ENCODE results near the gene CYSRT1. TPM values are rescaled to one million over a fixed set of nuclear protein-coding genes. Genes with fewer than 3 reads are reported as not detected.
"Not testable (repeated sequence)": the region's sequence is repeated elsewhere in the genome, so short reads cannot be mapped to it uniquely, and the experiment has no call there.

Gene CYSRT1
- total RNA-seq, 1 donor from 2014 or later = 1.9 TPM

DNA sequence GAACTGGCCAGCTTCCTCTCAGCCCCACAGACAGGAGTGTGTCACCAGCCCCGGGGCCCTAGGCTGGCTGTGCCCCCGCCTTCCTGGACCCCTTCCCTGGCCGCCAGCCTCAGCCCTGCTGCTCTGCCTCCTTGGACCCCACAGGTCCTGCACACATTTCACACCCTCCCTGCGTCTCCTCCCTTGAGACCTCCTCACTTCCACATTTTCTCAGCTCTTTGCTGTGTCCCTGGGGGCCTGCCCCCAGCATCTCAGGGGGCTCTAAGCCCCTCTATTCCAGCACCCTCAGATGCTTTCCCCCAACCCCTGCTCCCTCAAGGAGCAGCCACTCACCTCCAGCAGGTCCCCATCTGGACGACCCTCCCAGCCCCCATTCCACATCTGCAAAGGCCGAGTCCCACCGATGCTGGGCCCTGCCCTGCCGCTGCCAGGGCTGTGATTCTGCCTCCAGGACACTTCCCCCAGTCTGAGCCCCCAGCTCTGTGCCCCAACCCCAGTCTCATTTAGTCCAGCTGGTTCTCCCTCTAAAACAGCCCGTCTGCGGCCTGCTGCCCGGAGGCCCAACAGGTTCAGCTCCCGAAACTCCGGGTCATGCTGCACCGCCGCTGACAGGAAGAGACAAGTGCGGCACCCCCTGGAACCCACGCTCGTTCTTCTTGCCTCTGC lies 9.9 kb downstream of the CYSRT1 start:
- Mint-ChIP-seq H3K9me3 (no peaks in the 10 kb centered on the region), H3K36me3 (no peaks in the 10 kb centered on the region), H3K4me3 (no peak overlapping the region), H3K4me1 (peaks cover 15% of the 10 kb centered on the region), H3K27me3 (ENCODE audit: low read depth) (no peaks in the 10 kb centered on the region), H3K27ac (no peak overlapping the region)
- TF ChIP-seq, protein P1, sequence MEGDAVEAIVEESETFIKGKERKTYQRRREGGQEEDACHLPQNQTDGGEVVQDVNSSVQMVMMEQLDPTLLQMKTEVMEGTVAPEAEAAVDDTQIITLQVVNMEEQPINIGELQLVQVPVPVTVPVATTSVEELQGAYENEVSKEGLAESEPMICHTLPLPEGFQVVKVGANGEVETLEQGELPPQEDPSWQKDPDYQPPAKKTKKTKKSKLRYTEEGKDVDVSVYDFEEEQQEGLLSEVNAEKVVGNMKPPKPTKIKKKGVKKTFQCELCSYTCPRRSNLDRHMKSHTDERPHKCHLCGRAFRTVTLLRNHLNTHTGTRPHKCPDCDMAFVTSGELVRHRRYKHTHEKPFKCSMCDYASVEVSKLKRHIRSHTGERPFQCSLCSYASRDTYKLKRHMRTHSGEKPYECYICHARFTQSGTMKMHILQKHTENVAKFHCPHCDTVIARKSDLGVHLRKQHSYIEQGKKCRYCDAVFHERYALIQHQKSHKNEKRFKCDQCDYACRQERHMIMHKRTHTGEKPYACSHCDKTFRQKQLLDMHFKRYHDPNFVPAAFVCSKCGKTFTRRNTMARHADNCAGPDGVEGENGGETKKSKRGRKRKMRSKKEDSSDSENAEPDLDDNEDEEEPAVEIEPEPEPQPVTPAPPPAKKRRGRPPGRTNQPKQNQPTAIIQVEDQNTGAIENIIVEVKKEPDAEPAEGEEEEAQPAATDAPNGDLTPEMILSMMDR (IDR thresholded peaks at IDR 0.05; ENCODE audit: unreplicated experiment) = no peak
- no peak for DNase-seq (ENCODE audit: low spot score in 2 of 2, unreplicated experiment in 2 of 2)

DNA sequence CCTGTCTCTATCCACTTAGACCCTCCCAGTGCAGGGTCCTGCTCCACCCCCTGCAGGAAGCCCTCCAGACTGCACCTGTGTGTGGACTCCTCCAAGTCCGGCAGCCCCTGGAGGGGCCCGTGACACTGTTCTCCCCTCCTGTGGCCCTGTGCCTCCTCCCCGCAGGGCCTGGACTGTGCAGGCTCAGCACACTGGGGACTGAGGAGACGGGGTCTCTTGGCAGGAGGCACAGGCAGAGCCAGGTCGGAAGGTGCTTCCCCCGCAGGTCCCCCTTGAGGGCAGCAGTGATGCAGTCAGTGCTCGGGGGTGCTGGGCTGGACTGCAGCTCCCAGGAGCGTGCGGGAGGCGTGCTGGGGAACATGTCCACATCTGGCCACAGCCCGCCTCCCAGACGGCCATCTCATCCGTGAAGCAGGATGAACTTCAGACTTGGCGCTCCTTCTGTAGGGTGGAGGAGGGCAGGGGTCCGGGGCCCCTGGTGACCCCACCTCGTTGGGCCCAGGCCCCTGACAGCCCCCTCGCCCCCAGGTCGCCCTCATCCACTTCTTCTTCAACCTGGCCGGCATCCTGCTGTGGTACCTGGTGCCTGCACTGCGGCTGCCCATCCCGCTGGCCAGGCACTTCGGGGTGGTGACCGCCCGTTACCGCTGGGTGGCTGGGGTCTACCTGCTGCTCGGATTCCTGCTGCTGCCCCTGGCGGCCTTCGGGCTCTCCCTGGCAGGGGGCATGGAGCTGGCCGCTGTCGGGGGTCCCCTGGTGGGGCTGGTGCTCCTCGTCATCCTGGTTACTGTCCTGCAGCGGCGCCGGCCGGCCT lies 10.7 kb downstream of the CYSRT1 start:
- DNase-seq (ENCODE audit: low spot score in 2 of 2, unreplicated experiment in 2 of 2) = no peak
- Mint-ChIP-seq H3K9me3 (no peaks in the 10 kb centered on the region), H3K27me3 (ENCODE audit: low read depth) (no peaks in the 10 kb centered on the region), H3K4me1 (peaks cover 17% of the 10 kb centered on the region), H3K27ac (no peak overlapping the region), H3K4me3 (no peak overlapping the region), H3K36me3 (no peaks in the 10 kb centered on the region)
- TF ChIP-seq, protein P1 (IDR thresholded peaks at IDR 0.05; ENCODE audit: unreplicated experiment) = no peak

DNA sequence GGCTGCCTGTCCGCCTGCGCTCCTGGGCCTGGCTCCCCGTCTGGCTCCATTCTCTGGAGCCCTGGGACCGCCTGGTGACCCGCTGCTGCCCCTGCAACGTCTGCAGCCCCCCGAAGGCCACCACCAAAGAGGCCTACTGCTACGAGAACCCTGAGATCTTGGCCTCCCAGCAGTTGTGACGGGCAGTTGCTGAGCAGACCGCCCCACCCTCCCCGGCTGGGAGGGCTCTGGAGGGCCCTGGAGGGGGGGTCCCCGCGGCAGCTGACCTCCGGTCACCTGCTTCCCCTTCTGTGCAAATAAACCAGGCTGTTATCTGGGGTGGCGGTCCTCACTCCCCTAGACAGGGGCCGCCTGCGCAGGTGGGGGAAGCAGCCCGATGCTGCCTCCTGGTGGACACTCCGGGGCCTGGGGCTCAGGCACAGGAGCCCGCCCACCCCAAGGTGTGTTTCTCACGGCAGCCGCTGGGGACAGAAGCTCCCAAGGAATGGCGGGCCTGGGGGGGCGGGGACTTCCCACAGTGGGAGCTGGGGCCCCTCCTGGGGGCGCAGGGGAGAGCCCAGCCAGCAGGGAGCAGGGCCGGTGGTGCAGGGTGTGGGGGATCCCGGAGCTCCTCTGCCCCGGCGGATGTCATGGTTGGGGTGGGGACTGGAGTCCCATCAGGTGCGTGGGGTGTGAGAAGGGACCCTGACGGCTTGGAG lies 11.4 kb downstream of the CYSRT1 start:
- TF ChIP-seq, protein P1 (IDR thresholded peaks at IDR 0.05; ENCODE audit: unreplicated experiment) = peak; percentile 98
- Mint-ChIP-seq H3K27me3 (ENCODE audit: low read depth) (no peaks in the 10 kb centered on the region), H3K27ac (no peak overlapping the region), H3K4me1 (peaks cover 17% of the 10 kb centered on the region), H3K4me3 (peak overlapping the region; percentile 8), H3K9me3 (no peaks in the 10 kb centered on the region), H3K36me3 (no peaks in the 10 kb centered on the region)
- DNase-seq (ENCODE audit: low spot score in 2 of 2, unreplicated experiment in 2 of 2) = peak; percentile 85 to 95

DNA sequence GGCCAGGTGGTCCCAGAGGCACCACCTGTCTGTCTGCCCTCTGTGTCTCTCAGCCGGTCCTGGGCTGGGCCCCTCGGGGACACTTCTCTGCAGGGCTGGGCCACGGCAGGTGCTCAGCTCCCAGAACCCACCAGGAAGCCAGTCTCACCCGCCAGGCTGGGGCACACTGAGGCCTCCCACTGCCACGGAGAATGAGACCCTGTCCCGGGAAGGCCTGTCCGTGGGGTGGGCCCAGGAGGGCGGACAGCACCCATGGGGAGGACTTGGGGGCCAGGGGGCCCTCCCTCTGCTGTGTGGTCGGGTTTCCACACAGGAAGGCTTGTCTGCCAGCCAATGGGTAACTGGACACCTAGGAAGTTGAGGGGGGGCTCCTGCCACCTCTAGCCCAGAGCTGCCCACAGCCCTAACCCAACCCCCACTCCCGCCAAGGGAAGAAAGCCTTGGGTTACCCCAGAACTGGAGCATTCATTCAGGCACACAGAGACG lies 12.0 kb downstream of the CYSRT1 start:
- DNase-seq (ENCODE audit: low spot score in 2 of 2, unreplicated experiment in 2 of 2) = no peak
- Mint-ChIP-seq H3K36me3 (no peaks in the 10 kb centered on the region), H3K27ac (no peak overlapping the region), H3K4me1 (peaks cover 17% of the 10 kb centered on the region), H3K9me3 (no peaks in the 10 kb centered on the region), H3K27me3 (ENCODE audit: low read depth) (no peaks in the 10 kb centered on the region), H3K4me3 (peak overlapping the region; percentile 8)
- TF ChIP-seq, protein P1 (IDR thresholded peaks at IDR 0.05; ENCODE audit: unreplicated experiment) = no peak

DNA sequence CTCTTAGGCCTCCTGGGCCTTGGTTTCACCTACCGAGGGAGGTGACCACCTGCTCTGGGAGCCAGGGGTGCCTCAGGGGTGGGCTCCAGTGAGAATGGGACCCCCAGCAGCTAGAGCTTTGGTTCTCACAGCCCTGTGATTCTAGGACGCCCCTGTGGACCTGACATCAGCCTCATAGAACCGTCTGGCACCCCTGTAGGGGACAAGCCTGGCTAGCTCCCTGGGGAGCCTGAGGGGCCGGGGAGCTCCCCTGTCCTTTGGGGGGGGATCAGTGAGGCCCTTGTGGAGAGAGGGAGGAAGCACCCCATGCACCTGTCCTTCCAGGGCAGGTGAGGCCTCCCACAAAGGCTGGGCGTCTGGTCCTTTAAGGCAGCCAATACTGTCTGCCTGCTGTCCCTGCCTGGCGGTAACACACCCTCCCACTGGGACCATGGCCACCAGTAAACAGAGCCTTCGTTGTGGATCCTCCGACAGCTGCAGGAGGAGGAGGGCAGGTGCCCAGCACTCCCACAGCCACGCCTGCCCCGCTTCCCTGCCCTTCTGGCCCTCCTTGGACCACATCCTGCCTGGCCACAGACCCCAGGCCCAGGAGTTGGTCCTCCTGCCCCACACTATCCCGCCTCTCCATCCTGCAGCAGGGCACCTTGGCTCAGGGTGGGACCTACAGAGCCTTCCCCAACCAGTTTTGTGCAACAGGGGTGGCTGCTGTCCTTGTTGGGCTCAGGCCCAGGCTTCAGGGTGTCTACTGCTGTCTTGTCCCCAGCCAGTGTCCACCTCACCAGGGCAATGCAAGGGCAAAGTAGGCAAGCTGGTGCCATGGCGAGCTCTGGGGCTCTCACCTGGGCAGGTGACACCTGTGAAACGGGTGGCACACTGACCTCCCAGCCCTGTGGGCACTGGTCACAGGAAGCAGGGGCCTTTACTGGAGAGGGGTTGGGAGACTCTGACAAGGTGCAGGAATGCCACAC lies 13.1 kb downstream of the CYSRT1 start:
- peaks cover 27% of the 10 kb centered on the region for H3K4me1 Mint-ChIP-seq
- no peak for DNase-seq (ENCODE audit: low spot score in 2 of 2, unreplicated experiment in 2 of 2)
- H3K27ac Mint-ChIP-seq = no peak overlapping the region
- TF ChIP-seq, protein P1 (IDR thresholded peaks at IDR 0.05; ENCODE audit: unreplicated experiment) = no peak
- H3K9me3 Mint-ChIP-seq = no peaks in the 10 kb centered on the region
- H3K27me3 Mint-ChIP-seq (ENCODE audit: low read depth) = no peaks in the 10 kb centered on the region
- H3K4me3 Mint-ChIP-seq = no peak overlapping the region
- H3K36me3 Mint-ChIP-seq = peaks cover 8% of the 10 kb centered on the region

DNA sequence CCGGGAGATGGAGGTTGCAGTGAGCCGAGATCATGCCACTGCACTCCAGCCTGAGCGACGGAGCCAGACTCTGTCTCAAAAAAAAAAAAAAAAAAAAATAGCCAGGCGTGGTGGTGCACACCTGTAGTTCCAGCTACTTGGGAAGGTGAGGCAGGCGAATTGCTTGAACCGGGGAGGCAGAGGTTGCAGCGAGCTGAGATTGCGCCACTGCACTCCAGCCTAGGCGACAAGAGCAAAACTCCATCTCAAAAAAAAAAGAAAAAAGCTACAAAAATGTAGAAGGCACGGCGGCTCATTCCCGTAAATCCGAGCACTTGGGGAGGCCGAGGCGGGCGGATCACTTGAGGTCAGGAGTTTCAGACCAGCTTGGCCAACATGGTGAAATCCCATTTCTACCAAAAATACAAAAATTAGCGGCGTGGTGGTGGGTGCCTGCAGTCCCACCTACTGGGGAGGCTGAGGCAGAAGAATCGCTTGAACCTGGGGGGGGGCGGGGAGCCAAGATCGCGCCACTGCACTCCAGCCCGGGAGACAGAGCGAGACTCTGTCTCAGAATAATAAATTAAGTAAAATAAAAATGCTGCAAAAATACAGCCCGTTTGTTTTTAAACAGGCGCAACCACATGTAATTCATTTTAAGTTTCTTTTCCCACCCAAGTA lies 14.7 kb downstream of the CYSRT1 start:
- peak overlapping the region; percentile 84 for H3K27ac Mint-ChIP-seq
- H3K4me3 Mint-ChIP-seq = peak overlapping the region; percentile 65
- not testable (repeated sequence) for H3K27me3 Mint-ChIP-seq (ENCODE audit: low read depth); H3K9me3 Mint-ChIP-seq; DNase-seq (ENCODE audit: low spot score in 2 of 2, unreplicated experiment in 2 of 2)
- peaks cover 27% of the 10 kb centered on the region for H3K4me1 Mint-ChIP-seq
- H3K36me3 Mint-ChIP-seq = peaks cover 12% of the 10 kb centered on the region
